K562 (cell line): Measurements from ENCODE around the gene UBXN11. TPM values are rescaled to one million over a fixed set of nuclear protein-coding genes. Genes with fewer than 3 reads are reported as not detected.

ENCODE experiments used
- CEBPG ChIP-seq, 3 experiments: fragments of 200-800 bp in 1 of 3; sonication (Bioruptor generic) in 1 of 3; sonication (generic) in 1 of 3; formaldehyde crosslinking in 1 of 3; IDR thresholded peaks in 2 of 3; conservative IDR thresholded peaks in 1 of 3; 2 replicates each; pipeline versions ENCODE4 v1.6.1 to v1.8.0; 2016 to 2022; ENCODE audit warnings: missing compliant biosample characterization in 2 of 3, missing genetic modification characterization in 2 of 3, mild to moderate bottlenecking in 1 of 3, missing genetic modification reagents in 1 of 3
- FOXP1 ChIP-seq: sonication (generic); formaldehyde crosslinking; IDR thresholded peaks from 2 replicates; pipeline ENCODE4 v1.8.0; 2022; ENCODE audit warnings: mild to moderate bottlenecking, missing genetic modification reagents
- HLTF ChIP-seq: fragments of 450-650 bp; IDR thresholded peaks from 2 replicates; pipeline ENCODE4 v1.6.1; 2016
- HMGN3 ChIP-seq: IDR thresholded peaks from 2 replicates; pipeline ENCODE4 v1.6.1; 2011; ENCODE audit warnings: borderline replicate concordance, low read depth, mild to moderate bottlenecking, mixed read lengths, low read length; ENCODE audit not compliant: insufficient read length; ENCODE audit errors: extremely low read depth
- HNRNPK ChIP-seq: fragments of 200-400 bp; formaldehyde crosslinking; IDR thresholded peaks from one replicate; pipeline ENCODE4 v1.6.1; 2018; ENCODE audit warnings: mild to moderate bottlenecking, low read depth, low read length; ENCODE audit not compliant: poor library complexity, severe bottlenecking
- HNRNPLL ChIP-seq: fragments of 200-400 bp; formaldehyde crosslinking; IDR thresholded peaks from 2 replicates; pipeline ENCODE4 v1.6.1; 2017; ENCODE audit warnings: low read length, low read depth, mild to moderate bottlenecking; ENCODE audit not compliant: poor library complexity, severe bottlenecking
- MED1 ChIP-seq: sonication (generic); formaldehyde crosslinking; IDR thresholded peaks from 2 replicates; pipeline ENCODE4 v1.8.1; 2023; ENCODE audit warnings: missing genetic modification reagents, borderline replicate concordance
- NCOA2 ChIP-seq, 2 experiments: fragments of 450-650 bp; IDR thresholded peaks; 2 replicates each; pipeline ENCODE4 v1.6.1; 2018; ENCODE audit warnings: mild to moderate bottlenecking in 2 of 2, moderate library complexity in 1 of 2; ENCODE audit not compliant: partially characterized antibody in 2 of 2
- SIN3B ChIP-seq: fragments of 450-650 bp; IDR thresholded peaks from 2 replicates; pipeline ENCODE4 v1.6.1; 2017; ENCODE audit warnings: low read depth, mild to moderate bottlenecking, moderate library complexity
- SNRNP70 ChIP-seq: fragments of 200-400 bp; formaldehyde crosslinking; optimal IDR thresholded peaks from 2 replicates; pipeline ENCODE3; 2017; ENCODE audit warnings: low read depth, low read length
- SRF ChIP-seq, 2 experiments: fragments of 250-450, 450-650 bp in 1 of 2; sonication (Bioruptor Pico) in 1 of 2; sonication (generic) in 1 of 2; formaldehyde crosslinking; IDR thresholded peaks; 2 replicates each; pipeline versions ENCODE4 v1.5.0 to v1.5.1; 2020 to 2022; ENCODE audit warnings: mild to moderate bottlenecking in 1 of 2, missing genetic modification reagents in 1 of 2
- SRSF1 ChIP-seq: fragments of 200-400 bp; formaldehyde crosslinking; IDR thresholded peaks from 2 replicates; pipeline ENCODE4 v1.6.1; 2017; ENCODE audit warnings: mild to moderate bottlenecking, low read depth, low read length, moderate library complexity
- ZNF586 ChIP-seq: fragments of 450-650 bp; formaldehyde crosslinking; conservative IDR thresholded peaks from 2 replicates; pipeline ENCODE4 v1.4.0; 2020; ENCODE audit warnings: mild to moderate bottlenecking, moderate library complexity
- polyA plus RNA-seq, 8 experiments: library from polyadenylated mRNA; depleted of rRNA in 4 of 8; stranded (reverse) in 5 of 8; unstranded in 3 of 8; fragments of >200 nt; fragmentation: Nextera tagmentation in 2 of 8; fragmentation: Illumina TruSeq in 1 of 8; extraction: Ambion mirVana in 2 of 8; extraction: Trizol in 1 of 8; gene quantifications; 2 replicates each; pipeline versions ENCODE4 v1.2.1 to v1.2.3, GENCODE V29; 2011 to 2014; ENCODE audit warnings: inconsistent platforms in 1 of 8, missing spikeins in 1 of 8
- total RNA-seq, 7 experiments: library from RNA; depleted of rRNA in 6 of 7; stranded (reverse); fragments of >200 nt in 6 of 7; fragmentation: Illumina TruSeq in 2 of 7; extraction: Trizol in 2 of 7; gene quantifications; 2 replicates each; pipeline versions ENCODE4 v1.2.1 to v1.2.3, GENCODE V29; 2011 to 2021; ENCODE audit warnings: low replicate concordance in 1 of 7
- TF ChIP-seq, protein P1 (sequence below): sonication (generic); formaldehyde crosslinking; IDR thresholded peaks from 2 replicates; pipeline ENCODE4 v1.8.0; 2022; ENCODE audit warnings: mild to moderate bottlenecking, missing genetic modification reagents
- TF ChIP-seq, protein P2 (sequence below): fragments of 250-450 bp; sonication (Bioruptor Pico); IDR thresholded peaks from 2 replicates; pipeline ENCODE4 v1.5.0; 2021; ENCODE audit warnings: mild to moderate bottlenecking, borderline replicate concordance
- TF ChIP-seq, protein P3 (sequence below): sonication (generic); formaldehyde crosslinking; IDR thresholded peaks from 2 replicates; pipeline ENCODE4 v1.4.0; 2020; ENCODE audit warnings: mild to moderate bottlenecking, missing genetic modification reagents

The UBXN11 gene
- total and polyA plus RNA-seq, 9 of the 15 experiments (the other 6 are each of a cell fraction or from before 2014, with no cell fraction given), result 0.48 to 34.3 (median 11.3) TPM

DNA sequence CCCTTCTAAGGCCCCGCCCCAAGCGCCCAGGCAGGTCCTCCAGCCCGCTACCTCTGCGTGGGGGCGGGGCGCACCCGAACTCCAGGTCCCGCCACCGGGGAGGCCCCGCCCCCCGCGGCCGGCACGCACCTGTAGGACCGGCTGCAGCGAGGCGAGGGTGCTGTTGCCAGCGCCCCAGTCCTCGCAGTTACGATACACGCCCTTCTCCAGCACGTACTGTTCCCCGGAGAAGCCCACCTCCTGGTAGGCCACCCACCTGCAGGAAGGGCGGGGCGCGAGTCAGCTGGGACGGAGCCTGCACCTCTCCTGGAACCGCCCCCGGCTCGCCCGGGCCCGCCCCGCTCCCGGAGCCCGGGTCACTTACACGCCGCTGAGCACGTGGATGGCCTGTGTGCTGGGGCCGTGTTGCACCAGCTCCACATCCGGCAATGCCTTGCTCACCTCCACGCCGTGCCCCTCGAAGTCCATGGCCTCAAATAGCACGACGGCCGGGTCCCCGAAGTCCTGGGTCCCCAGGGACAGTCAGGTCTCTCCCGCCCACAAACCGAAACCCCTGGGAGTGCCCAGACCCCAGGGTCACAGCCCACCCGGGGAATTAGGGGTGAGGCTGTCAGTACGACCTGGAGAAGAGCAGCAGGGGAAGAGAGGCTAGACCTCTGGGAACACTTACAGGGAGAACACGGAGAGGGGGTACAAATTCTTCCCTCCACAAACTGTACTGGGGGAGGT, 30.2 kb upstream of the UBXN11 start (continued):
- peak in 1 of 2 experiments; percentile 75; a peak in 1 of 4 replicates for TF ChIP-seq SRF (CRISPR knock-in tag; IDR thresholded peaks at IDR 0.05)
- TF ChIP-seq HLTF, result no peak
- no peak; the same call in 1 of the 2 replicates for TF ChIP-seq SIN3B
- TF ChIP-seq, protein P1, sequence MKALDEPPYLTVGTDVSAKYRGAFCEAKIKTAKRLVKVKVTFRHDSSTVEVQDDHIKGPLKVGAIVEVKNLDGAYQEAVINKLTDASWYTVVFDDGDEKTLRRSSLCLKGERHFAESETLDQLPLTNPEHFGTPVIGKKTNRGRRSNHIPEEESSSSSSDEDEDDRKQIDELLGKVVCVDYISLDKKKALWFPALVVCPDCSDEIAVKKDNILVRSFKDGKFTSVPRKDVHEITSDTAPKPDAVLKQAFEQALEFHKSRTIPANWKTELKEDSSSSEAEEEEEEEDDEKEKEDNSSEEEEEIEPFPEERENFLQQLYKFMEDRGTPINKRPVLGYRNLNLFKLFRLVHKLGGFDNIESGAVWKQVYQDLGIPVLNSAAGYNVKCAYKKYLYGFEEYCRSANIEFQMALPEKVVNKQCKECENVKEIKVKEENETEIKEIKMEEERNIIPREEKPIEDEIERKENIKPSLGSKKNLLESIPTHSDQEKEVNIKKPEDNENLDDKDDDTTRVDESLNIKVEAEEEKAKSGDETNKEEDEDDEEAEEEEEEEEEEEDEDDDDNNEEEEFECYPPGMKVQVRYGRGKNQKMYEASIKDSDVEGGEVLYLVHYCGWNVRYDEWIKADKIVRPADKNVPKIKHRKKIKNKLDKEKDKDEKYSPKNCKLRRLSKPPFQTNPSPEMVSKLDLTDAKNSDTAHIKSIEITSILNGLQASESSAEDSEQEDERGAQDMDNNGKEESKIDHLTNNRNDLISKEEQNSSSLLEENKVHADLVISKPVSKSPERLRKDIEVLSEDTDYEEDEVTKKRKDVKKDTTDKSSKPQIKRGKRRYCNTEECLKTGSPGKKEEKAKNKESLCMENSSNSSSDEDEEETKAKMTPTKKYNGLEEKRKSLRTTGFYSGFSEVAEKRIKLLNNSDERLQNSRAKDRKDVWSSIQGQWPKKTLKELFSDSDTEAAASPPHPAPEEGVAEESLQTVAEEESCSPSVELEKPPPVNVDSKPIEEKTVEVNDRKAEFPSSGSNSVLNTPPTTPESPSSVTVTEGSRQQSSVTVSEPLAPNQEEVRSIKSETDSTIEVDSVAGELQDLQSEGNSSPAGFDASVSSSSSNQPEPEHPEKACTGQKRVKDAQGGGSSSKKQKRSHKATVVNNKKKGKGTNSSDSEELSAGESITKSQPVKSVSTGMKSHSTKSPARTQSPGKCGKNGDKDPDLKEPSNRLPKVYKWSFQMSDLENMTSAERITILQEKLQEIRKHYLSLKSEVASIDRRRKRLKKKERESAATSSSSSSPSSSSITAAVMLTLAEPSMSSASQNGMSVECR (CRISPR knock-in tag), result peak; percentile 98
- 0 out of 2 replicates have a peak, but pooled peaks have one; percentile 80 for TF ChIP-seq MED1 (CRISPR knock-in tag)
- 0 out of 2 replicates have a peak, but pooled peaks have one; percentile 79 for TF ChIP-seq ZNF586 (CRISPR knock-in tag)
- TF ChIP-seq CEBPG (CRISPR knock-in tag; IDR thresholded peaks at IDR 0.05), result peak; percentile 100
- peak; percentile 80 to 96 for TF ChIP-seq CEBPG (tag; conservative IDR thresholded peaks at IDR 0.05 in 1 of 2, IDR thresholded peaks at IDR 0.05 in 1 of 2)
- no peak for TF ChIP-seq SNRNP70
- peak; percentile 76 for TF ChIP-seq HMGN3
- peak; percentile 99 for TF ChIP-seq FOXP1
- TF ChIP-seq SRSF1, result no peak
- TF ChIP-seq NCOA2 (IDR thresholded peaks at IDR 0.05; ENCODE audit: partially characterized antibody in 2 of 2), result no peak
- TF ChIP-seq, protein P2, sequence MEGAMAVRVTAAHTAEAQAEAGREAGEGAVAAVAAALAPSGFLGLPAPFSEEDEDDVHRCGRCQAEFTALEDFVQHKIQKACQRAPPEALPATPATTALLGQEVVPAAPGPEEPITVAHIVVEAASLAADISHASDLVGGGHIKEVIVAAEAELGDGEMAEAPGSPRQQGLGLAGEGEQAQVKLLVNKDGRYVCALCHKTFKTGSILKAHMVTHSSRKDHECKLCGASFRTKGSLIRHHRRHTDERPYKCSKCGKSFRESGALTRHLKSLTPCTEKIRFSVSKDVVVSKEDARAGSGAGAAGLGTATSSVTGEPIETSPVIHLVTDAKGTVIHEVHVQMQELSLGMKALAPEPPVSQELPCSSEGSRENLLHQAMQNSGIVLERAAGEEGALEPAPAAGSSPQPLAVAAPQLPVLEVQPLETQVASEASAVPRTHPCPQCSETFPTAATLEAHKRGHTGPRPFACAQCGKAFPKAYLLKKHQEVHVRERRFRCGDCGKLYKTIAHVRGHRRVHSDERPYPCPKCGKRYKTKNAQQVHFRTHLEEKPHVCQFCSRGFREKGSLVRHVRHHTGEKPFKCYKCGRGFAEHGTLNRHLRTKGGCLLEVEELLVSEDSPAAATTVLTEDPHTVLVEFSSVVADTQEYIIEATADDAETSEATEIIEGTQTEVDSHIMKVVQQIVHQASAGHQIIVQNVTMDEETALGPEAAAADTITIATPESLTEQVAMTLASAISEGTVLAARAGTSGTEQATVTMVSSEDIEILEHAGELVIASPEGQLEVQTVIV (CRISPR knock-in tag), result peak; percentile 72; the same call in 1 of the 2 replicates
- TF ChIP-seq HNRNPLL, result no peak
- no peak for TF ChIP-seq HNRNPK
- TF ChIP-seq, protein P3, sequence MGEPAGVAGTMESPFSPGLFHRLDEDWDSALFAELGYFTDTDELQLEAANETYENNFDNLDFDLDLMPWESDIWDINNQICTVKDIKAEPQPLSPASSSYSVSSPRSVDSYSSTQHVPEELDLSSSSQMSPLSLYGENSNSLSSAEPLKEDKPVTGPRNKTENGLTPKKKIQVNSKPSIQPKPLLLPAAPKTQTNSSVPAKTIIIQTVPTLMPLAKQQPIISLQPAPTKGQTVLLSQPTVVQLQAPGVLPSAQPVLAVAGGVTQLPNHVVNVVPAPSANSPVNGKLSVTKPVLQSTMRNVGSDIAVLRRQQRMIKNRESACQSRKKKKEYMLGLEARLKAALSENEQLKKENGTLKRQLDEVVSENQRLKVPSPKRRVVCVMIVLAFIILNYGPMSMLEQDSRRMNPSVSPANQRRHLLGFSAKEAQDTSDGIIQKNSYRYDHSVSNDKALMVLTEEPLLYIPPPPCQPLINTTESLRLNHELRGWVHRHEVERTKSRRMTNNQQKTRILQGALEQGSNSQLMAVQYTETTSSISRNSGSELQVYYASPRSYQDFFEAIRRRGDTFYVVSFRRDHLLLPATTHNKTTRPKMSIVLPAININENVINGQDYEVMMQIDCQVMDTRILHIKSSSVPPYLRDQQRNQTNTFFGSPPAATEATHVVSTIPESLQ (CRISPR knock-in tag), result peak; percentile 99
